Adrenal gland (tissue), 5 donors: ENCODE measurements around the gene PTPRN2.

Experiments
- POLR2A ChIP-seq, 2 donors: fragments of 450-650 bp; IDR thresholded peaks; one replicate each; pipeline ENCODE4 v1.6.1; 2017; ENCODE audit warnings: antibody characterized with exemption in 2 of 2, mild to moderate bottlenecking in 2 of 2, moderate library complexity in 1 of 2
- TF ChIP-seq, protein P1 (sequence below), 6 experiments: fragments of 450-650 bp in 4 of 6; fragments of 200-600 bp in 2 of 6; sonication (generic) in 1 of 6; IDR thresholded peaks; 1 replicate in 5 of 6; 2 replicates in 1 of 6; pipeline versions ENCODE4 v1.5.1 to v1.8.0; 2016 to 2021; ENCODE audit warnings: antibody characterized with exemption in 6 of 6, mild to moderate bottlenecking in 2 of 6, moderate library complexity in 1 of 6
- donor health status: DM: no; HTN: no; CAD: no.

DNA sequence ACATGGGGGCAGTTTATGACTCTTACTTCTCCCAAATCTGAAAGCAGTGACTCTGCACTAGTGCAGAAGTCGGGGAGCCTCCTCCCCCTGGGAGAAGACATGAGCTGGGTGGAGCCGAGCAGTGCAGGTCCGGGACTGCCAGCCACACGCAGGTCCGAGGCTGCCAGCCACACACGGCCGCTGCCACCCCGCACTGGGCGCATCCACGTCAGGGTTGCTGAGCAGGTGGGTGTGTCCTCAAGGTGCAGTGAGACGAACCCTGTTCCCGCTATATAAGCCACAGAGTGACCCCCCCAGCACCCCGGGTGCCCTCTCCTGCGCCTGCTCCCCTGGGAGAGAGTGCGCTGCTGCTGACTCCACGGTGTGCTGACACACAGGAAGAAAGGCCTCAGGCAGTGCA is 430.2 kb downstream of the PTPRN2 start:
- TF ChIP-seq POLR2A (IDR thresholded peaks at IDR 0.05) = no peak
- TF ChIP-seq, protein P1, sequence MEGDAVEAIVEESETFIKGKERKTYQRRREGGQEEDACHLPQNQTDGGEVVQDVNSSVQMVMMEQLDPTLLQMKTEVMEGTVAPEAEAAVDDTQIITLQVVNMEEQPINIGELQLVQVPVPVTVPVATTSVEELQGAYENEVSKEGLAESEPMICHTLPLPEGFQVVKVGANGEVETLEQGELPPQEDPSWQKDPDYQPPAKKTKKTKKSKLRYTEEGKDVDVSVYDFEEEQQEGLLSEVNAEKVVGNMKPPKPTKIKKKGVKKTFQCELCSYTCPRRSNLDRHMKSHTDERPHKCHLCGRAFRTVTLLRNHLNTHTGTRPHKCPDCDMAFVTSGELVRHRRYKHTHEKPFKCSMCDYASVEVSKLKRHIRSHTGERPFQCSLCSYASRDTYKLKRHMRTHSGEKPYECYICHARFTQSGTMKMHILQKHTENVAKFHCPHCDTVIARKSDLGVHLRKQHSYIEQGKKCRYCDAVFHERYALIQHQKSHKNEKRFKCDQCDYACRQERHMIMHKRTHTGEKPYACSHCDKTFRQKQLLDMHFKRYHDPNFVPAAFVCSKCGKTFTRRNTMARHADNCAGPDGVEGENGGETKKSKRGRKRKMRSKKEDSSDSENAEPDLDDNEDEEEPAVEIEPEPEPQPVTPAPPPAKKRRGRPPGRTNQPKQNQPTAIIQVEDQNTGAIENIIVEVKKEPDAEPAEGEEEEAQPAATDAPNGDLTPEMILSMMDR (IDR thresholded peaks at IDR 0.05) = no peak
